K562 (cell line): ENCODE results near the gene SHANK2. TPM values are rescaled to one million over a fixed set of nuclear protein-coding genes. Genes with fewer than 3 reads are reported as not detected.

Experiments used
- ATAC-seq: fragments of 200-7000 bp; cut with Tn5 transposase; 3 replicates; pipeline ENCODE4 v1.9.1; 2020; ENCODE audit warnings: moderate library complexity
- BruUV-seq: library from RNA; stranded (reverse); fragments of 400-500 nt; replicated peaks from 2 replicates; lab custom pipeline; 2021; lab: Mats Ljungman, UMichigan
- CTCF ChIA-PET: fragments of 300-600 bp; formaldehyde crosslinking; extraction: SDS; loops from one replicate; lab custom pipeline; 2021; ENCODE audit warnings: low intra/inter-chr PET ratio; lab: Yijun Ruan, JAX
- POLR2A ChIA-PET: fragments of 300-600, 350-650 bp; sonication (Branson Sonifier 250); formaldehyde crosslinking; extraction: SDS; loops from one replicate; lab custom pipeline; 2021; ENCODE audit warnings: antibody characterized with exemption, inconsistent platforms; lab: Yijun Ruan, JAX
- DNase-seq, 4 experiments: peaks; one replicate each; pipeline versions ENCODE4 v3.0.0 to v3.0.0-alpha.2; 2011 to 2018; ENCODE audit warnings: low spot score in 3 of 4, mixed read lengths in 3 of 4; ENCODE audit errors: extremely low read depth in 1 of 4
- FAIRE-seq: peaks from 2 replicates; lab custom pipeline; 2011; peaks lifted over from hg19 to GRCh38; lab: Jason Lieb, UNC
- H2AFZ ChIP-seq: 2 replicates; pipeline ENCODE4 v1.6.0; 2011; ENCODE audit warnings: low read depth, low read length, control low read depth, inconsistent platforms
- H3K27ac ChIP-seq: fragments of 200-600 bp; 3 replicates; pipeline ENCODE4 v1.8.0; 2011; ENCODE audit warnings: low read depth, mild to moderate bottlenecking, control low read depth, inconsistent platforms, low read length, moderate library complexity, mixed read lengths; ENCODE audit errors: extremely low read depth
- H3K27me3 ChIP-seq, 2 experiments: fragments of 300-600 bp in 1 of 2; 2 replicates in 1 of 2; 3 replicates in 1 of 2; pipeline versions ENCODE4 v1.6.0 to v1.8.0; 2011; ENCODE audit warnings: inconsistent platforms in 2 of 2, low read length in 2 of 2, mild to moderate bottlenecking in 1 of 2, mixed read lengths in 1 of 2, moderate library complexity in 1 of 2; ENCODE audit not compliant: control insufficient read depth in 2 of 2, insufficient read depth in 2 of 2
- H3K36me3 ChIP-seq: fragments of 300-600 bp; 3 replicates; pipeline ENCODE4 v1.8.0; 2011; ENCODE audit warnings: mild to moderate bottlenecking, low read length, inconsistent platforms; ENCODE audit not compliant: control insufficient read depth, insufficient read depth
- H3K4me1 ChIP-seq, 2 experiments: fragments of 200-600 bp in 1 of 2; replicated peaks in 1 of 2; 2 replicates in 1 of 2; 3 replicates in 1 of 2; pipeline versions ENCODE4 v1.5.1 to v1.8.0; 2011; ENCODE audit warnings: inconsistent platforms in 2 of 2, low read length in 2 of 2, mild to moderate bottlenecking in 1 of 2, mixed read lengths in 1 of 2, moderate library complexity in 1 of 2; ENCODE audit not compliant: control insufficient read depth in 2 of 2, insufficient read depth in 2 of 2
- H3K4me2 ChIP-seq: 2 replicates; pipeline ENCODE4 v1.6.1; 2011; ENCODE audit warnings: low read length, control low read depth, inconsistent platforms, mixed read lengths; ENCODE audit not compliant: insufficient read depth
- H3K4me3 ChIP-seq: fragments of 200-600 bp; sonication (generic), shearing (Covaris generic); 2 replicates; pipeline ENCODE4 v1.5.1; 2016; ENCODE audit warnings: control low read depth, inconsistent platforms
- H3K79me2 ChIP-seq: fragments of 200-600 bp; 3 replicates; pipeline ENCODE4 v1.8.0; 2011; ENCODE audit warnings: low read length, inconsistent platforms; ENCODE audit not compliant: control insufficient read depth, insufficient read depth
- H3K9ac ChIP-seq, 2 experiments: 2 replicates each; pipeline versions ENCODE4 v1.6.0 to v1.6.1; 2011; ENCODE audit warnings: low read depth in 2 of 2, low read length in 2 of 2, control low read depth in 1 of 2, inconsistent platforms in 1 of 2, mild to moderate bottlenecking in 1 of 2, mixed read lengths in 1 of 2; ENCODE audit not compliant: insufficient read depth in 1 of 2
- H3K9me1 ChIP-seq: one replicate; pipeline ENCODE4 v1.6.0; 2011; ENCODE audit warnings: inconsistent platforms, mild to moderate bottlenecking, low read length, moderate library complexity; ENCODE audit not compliant: control insufficient read depth, insufficient read depth
- H3K9me3 ChIP-seq: replicated peaks from 2 replicates; pipeline ENCODE4 v1.5.1; 2011; ENCODE audit warnings: low read depth, low read length, inconsistent platforms; ENCODE audit not compliant: control insufficient read depth, insufficient read depth
- H4K20me1 ChIP-seq: replicated peaks from 2 replicates; pipeline ENCODE4 v1.6.1; 2011; ENCODE audit warnings: low read length, inconsistent platforms, mixed read lengths; ENCODE audit not compliant: control insufficient read depth, insufficient read depth
- WGBS: fragments of 100-300 bp; shearing (Covaris generic); methylation state at CpG from one replicate; pipeline ENCODE4 v1.1.6; 2016; ENCODE audit warnings: low coverage, mixed read lengths; ENCODE audit not compliant: insufficient coverage; ENCODE audit errors: missing lambda C conversion rate; 5-methylcytosine and 5-hydroxymethylcytosine counted together
- in situ Hi-C: fragments of 300-500 bp; cut with MboI; formaldehyde crosslinking; loops from 4 replicates; pipeline ENCODE4 v1.15.0; 2018; ENCODE audit warnings: inconsistent platforms, mixed read lengths
- intact Hi-C: fragments of 100-400 bp; cut with micrococcal nuclease; formaldehyde crosslinking; loops from 2 replicates; pipeline ENCODE4 v1.14.2; 2022
- polyA plus RNA-seq, 8 experiments: library from polyadenylated mRNA; depleted of rRNA in 4 of 8; stranded (reverse) in 5 of 8; unstranded in 3 of 8; fragments of >200 nt; fragmentation: Nextera tagmentation in 2 of 8; fragmentation: Illumina TruSeq in 1 of 8; extraction: Ambion mirVana in 2 of 8; extraction: Trizol in 1 of 8; gene quantifications; 2 replicates each; pipeline versions ENCODE4 v1.2.1 to v1.2.3, GENCODE V29; 2011 to 2014; ENCODE audit warnings: inconsistent platforms in 1 of 8, missing spikeins in 1 of 8
- total RNA-seq, 7 experiments: library from RNA; depleted of rRNA in 6 of 7; stranded (reverse); fragments of >200 nt in 6 of 7; fragmentation: Illumina TruSeq in 2 of 7; extraction: Trizol in 2 of 7; gene quantifications; 2 replicates each; pipeline versions ENCODE4 v1.2.1 to v1.2.3, GENCODE V29; 2011 to 2021; ENCODE audit warnings: low replicate concordance in 1 of 7
- TF ChIP-seq, protein P1 (sequence below): fragments of 450-650 bp; IDR thresholded peaks from 2 replicates; pipeline ENCODE4 v1.6.1; 2016; ENCODE audit warnings: mild to moderate bottlenecking
- TF ChIP-seq, protein P2 (sequence below): fragments of 200-800 bp; sonication (Bioruptor generic); IDR thresholded peaks from 2 replicates; pipeline ENCODE4 v1.6.1; 2016; ENCODE audit warnings: missing genetic modification characterization, missing compliant biosample characterization

Gene SHANK2
- total and polyA plus RNA-seq, 9 of the 15 experiments (the other 6 are each of a cell fraction or from before 2014, with no cell fraction given), result 0.04 to 0.07 TPM; not detected in 7

DNA sequence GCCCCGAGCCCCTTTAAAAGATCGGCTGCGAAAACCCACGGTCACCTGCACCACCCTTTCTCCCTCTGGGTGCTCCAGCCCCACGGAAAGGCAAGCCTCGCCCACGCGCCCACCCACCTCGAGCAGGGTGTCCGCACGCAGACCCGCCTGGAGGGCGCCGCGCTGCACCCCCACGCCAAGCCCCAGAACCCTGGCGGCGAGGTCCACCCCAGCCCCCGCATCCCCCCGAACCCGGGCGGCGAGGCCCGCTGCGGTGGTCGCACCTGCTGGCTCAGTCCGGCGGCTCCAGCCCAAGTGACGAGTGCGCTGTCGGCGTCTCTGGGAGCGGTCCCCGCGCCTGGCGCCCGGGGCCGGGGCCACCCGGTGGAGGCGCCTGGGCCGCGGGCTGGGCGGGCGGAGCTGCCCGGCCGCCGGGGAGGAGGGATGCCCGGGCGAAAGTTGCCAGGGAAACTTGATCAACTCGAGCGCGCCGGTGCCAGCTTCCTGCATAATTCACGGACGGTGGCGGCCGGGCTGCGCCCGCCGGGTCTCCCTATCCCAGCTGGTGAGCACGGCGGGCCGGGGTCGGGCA lies 1.1 kb downstream of the SHANK2 start:
- Histone ChIP-seq H3K4me1 (peaks cover 0 to 8% of the 10 kb centered on the region in 2 experiments; a peak in 2 of 5 replicates), H3K9me3 (no peaks in the 10 kb centered on the region), H3K27me3 (peaks cover 12 to 58% of the 10 kb centered on the region in 2 experiments; a peak in 3 of 5 replicates), H3K79me2 (no peaks in the 10 kb centered on the region), H3K9ac (no peak overlapping the region), H3K4me2 (no peak overlapping the region), H2AFZ (no peak overlapping the region), H3K9me1 (no peaks in the 10 kb centered on the region), H3K4me3 (no peak overlapping the region), H3K27ac (no peak overlapping the region), H4K20me1 (0 out of 2 replicates have a peak, but pooled peaks cover under 1% of the 10 kb centered on the region), H3K36me3 (no peaks in the 10 kb centered on the region)
- in situ Hi-C loops, result no loop called here
- ChIA-PET POLR2A (interaction anchor here (0.6 kb wide), 1 partner anchor 9 kb away, joined by 3 read pairs; no protein-coding TSS in a partner anchor), CTCF (no interaction called here)
- no TSS peak for BruUV-seq
- FAIRE-seq (no peak), DNase-seq (no peak), ATAC-seq (no peak)
- 17% methylated on average over 29 of the region's 64 CpGs for WGBS
- intact Hi-C loops, result no loop called here
- TF ChIP-seq, protein P1, sequence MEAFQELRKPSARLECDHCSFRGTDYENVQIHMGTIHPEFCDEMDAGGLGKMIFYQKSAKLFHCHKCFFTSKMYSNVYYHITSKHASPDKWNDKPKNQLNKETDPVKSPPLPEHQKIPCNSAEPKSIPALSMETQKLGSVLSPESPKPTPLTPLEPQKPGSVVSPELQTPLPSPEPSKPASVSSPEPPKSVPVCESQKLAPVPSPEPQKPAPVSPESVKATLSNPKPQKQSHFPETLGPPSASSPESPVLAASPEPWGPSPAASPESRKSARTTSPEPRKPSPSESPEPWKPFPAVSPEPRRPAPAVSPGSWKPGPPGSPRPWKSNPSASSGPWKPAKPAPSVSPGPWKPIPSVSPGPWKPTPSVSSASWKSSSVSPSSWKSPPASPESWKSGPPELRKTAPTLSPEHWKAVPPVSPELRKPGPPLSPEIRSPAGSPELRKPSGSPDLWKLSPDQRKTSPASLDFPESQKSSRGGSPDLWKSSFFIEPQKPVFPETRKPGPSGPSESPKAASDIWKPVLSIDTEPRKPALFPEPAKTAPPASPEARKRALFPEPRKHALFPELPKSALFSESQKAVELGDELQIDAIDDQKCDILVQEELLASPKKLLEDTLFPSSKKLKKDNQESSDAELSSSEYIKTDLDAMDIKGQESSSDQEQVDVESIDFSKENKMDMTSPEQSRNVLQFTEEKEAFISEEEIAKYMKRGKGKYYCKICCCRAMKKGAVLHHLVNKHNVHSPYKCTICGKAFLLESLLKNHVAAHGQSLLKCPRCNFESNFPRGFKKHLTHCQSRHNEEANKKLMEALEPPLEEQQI, result no peak
- TF ChIP-seq, protein P2, sequence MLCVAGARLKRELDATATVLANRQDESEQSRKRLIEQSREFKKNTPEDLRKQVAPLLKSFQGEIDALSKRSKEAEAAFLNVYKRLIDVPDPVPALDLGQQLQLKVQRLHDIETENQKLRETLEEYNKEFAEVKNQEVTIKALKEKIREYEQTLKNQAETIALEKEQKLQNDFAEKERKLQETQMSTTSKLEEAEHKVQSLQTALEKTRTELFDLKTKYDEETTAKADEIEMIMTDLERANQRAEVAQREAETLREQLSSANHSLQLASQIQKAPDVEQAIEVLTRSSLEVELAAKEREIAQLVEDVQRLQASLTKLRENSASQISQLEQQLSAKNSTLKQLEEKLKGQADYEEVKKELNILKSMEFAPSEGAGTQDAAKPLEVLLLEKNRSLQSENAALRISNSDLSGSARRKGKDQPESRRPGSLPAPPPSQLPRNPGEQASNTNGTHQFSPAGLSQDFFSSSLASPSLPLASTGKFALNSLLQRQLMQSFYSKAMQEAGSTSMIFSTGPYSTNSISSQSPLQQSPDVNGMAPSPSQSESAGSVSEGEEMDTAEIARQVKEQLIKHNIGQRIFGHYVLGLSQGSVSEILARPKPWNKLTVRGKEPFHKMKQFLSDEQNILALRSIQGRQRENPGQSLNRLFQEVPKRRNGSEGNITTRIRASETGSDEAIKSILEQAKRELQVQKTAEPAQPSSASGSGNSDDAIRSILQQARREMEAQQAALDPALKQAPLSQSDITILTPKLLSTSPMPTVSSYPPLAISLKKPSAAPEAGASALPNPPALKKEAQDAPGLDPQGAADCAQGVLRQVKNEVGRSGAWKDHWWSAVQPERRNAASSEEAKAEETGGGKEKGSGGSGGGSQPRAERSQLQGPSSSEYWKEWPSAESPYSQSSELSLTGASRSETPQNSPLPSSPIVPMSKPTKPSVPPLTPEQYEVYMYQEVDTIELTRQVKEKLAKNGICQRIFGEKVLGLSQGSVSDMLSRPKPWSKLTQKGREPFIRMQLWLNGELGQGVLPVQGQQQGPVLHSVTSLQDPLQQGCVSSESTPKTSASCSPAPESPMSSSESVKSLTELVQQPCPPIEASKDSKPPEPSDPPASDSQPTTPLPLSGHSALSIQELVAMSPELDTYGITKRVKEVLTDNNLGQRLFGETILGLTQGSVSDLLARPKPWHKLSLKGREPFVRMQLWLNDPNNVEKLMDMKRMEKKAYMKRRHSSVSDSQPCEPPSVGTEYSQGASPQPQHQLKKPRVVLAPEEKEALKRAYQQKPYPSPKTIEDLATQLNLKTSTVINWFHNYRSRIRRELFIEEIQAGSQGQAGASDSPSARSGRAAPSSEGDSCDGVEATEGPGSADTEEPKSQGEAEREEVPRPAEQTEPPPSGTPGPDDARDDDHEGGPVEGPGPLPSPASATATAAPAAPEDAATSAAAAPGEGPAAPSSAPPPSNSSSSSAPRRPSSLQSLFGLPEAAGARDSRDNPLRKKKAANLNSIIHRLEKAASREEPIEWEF (CRISPR knock-in tag), result no peak
